Pancreas (tissue), 10 donors: Measurements from ENCODE around the gene SLC35E4. TPM values are rescaled to one million over a fixed set of nuclear protein-coding genes. Genes with fewer than 3 reads are reported as not detected.
A peak's percentile ranks its signal among the peaks of the same experiment; 100 is the strongest.

Source experiments
- ATAC-seq, 4 donors: fragments of 200-7000 bp; cut with Tn5 transposase; one replicate each; pipeline versions ENCODE4 v1.8.0 to v1.9.1; 2020; ENCODE audit warnings: mild to moderate bottlenecking in 4 of 4, moderate library complexity in 4 of 4
- DNase-seq, 6 donors: peaks; one replicate each; pipeline ENCODE4 v3.0.0-alpha.2; 2020
- FAIRE-seq: peaks from 2 replicates; lab custom pipeline; 2012; peaks lifted over from hg19 to GRCh38; lab: Jason Lieb, UNC
- H3K27ac ChIP-seq, 4 donors: fragments of 200-600 bp; sonication (generic); 1 replicate in 3 of 4; 2 replicates in 1 of 4; pipeline versions ENCODE4 v1.5.0 to v1.8.0; 2020
- H3K27me3 ChIP-seq, 4 donors: fragments of 200-600 bp; one replicate each; pipeline ENCODE4 v1.8.0; 2021
- H3K36me3 ChIP-seq, 3 donors: fragments of 200-600 bp; sonication (generic) in 1 of 3; one replicate each; pipeline versions ENCODE4 v1.5.0 to v1.8.0; 2020 to 2021
- H3K4me1 ChIP-seq, 3 donors: fragments of 200-600 bp; one replicate each; pipeline ENCODE4 v1.8.0; 2021
- H3K4me3 ChIP-seq, 4 donors: fragments of 200-600 bp; sonication (generic) in 2 of 4; one replicate each; pipeline versions ENCODE4 v1.5.0 to v1.8.0; 2020 to 2021
- H3K9me3 ChIP-seq, 4 donors: fragments of 200-600 bp; one replicate each; pipeline ENCODE4 v1.8.0; 2021
- WGBS, 2 donors: extraction: QIAGEN DNeasy Blood & Tissue Kit; methylation state at CpG; one replicate each; pipeline ENCODE4 v1.1.7; 2013; 5-methylcytosine and 5-hydroxymethylcytosine counted together
- intact Hi-C, 3 donors: fragments of 100-400 bp; cut with DNase I; formaldehyde crosslinking; loops; one replicate each; pipeline versions ENCODE4 v1.11.1 to v1.14.2; 2022
- polyA plus RNA-seq, 2 donors: library from polyadenylated mRNA; stranded (reverse); fragments of 200-250 nt; gene quantifications; one replicate each; pipeline ENCODE4 v1.2.3, GENCODE V29; 2013
- total RNA-seq, 6 donors: library from RNA; stranded (reverse); fragmentation: NEBNext Ultra II Directional in 4 of 6; extraction: Animal tissue kit (Norgen Biotek cat#: 25700) in 4 of 6; gene quantifications; one replicate each; pipeline versions ENCODE4 v1.2.1 to v1.2.4, GENCODE V29; 2021 to 2023
- TF ChIP-seq, protein P1 (sequence below), 4 donors: fragments of 200-600 bp; sonication (generic) in 3 of 4; IDR thresholded peaks; one replicate each; pipeline versions ENCODE4 v1.5.0 to v1.8.0; 2021; ENCODE audit warnings: antibody characterized with exemption in 4 of 4
- donor health status: healthy with polysubstance abuse.
- donor health status: DM: no; HTN: no; CAD: no; lungs with moderate emphysema.
- donor health status: DM: no; HTN: no; CAD: no.
- donor health status: control.
- donor health status: control.
- donor health status: Bipolar disorder and iron deficiency.
- donor health status: DM: yes; HTN: yes; CAD: no.
- donor health status: DM: no; HTN: no; CAD: no.
- donor health status: DM: no; HTN: no; CAD: no.
- donor health status: DM: yes; HTN: yes; CAD: no.

Gene SLC35E4
- total and polyA plus RNA-seq, 8 donors = 0.90 to 1.7 (median 1.2) TPM

DNA sequence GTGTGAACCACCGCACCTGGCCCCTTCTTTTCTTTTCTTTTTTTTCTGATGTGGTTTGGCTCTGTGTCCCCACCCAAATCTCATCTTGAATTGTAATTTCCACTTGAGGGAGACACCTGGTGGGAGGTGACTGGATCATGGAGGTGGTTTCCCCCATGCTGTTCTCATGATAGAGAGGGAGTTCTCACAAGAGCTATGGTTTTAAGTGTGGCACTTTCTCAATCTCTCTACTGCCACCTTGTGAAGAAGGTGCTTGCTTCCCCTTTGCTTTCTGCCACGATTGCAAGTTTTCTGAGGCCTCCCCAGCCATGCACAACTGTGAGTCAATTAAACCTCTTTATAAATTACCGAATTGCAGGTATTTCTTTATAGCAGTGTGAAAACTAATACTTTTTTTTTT, 33.5 kb upstream of the SLC35E4 start:
- intact Hi-C loops = loop anchor here in 1 of 3 donors (10.0 kb wide), 1 partner anchor 157 kb away; no protein-coding TSS in a partner anchor
- FAIRE-seq = no peak
- no peak for DNase-seq
- Histone ChIP-seq H3K27me3 (no peaks in the 10 kb centered on the region), H3K27ac (no peak overlapping the region), H3K4me3 (no peak overlapping the region), H3K36me3 (no peaks in the 10 kb centered on the region), H3K4me1 (peaks cover 0 to 8% (median 5%) of the 10 kb centered on the region in 3 donors), H3K9me3 (no peaks in the 10 kb centered on the region)
- TF ChIP-seq, protein P1, sequence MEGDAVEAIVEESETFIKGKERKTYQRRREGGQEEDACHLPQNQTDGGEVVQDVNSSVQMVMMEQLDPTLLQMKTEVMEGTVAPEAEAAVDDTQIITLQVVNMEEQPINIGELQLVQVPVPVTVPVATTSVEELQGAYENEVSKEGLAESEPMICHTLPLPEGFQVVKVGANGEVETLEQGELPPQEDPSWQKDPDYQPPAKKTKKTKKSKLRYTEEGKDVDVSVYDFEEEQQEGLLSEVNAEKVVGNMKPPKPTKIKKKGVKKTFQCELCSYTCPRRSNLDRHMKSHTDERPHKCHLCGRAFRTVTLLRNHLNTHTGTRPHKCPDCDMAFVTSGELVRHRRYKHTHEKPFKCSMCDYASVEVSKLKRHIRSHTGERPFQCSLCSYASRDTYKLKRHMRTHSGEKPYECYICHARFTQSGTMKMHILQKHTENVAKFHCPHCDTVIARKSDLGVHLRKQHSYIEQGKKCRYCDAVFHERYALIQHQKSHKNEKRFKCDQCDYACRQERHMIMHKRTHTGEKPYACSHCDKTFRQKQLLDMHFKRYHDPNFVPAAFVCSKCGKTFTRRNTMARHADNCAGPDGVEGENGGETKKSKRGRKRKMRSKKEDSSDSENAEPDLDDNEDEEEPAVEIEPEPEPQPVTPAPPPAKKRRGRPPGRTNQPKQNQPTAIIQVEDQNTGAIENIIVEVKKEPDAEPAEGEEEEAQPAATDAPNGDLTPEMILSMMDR (IDR thresholded peaks at IDR 0.05) = peak in 2 of 4 donors; percentile 19 to 25
- ATAC-seq = peak in 2 of 4 donors; percentile 21 to 33
- WGBS, 2 donors = 45% methylated on average over 3 of the region's 3 CpGs

DNA sequence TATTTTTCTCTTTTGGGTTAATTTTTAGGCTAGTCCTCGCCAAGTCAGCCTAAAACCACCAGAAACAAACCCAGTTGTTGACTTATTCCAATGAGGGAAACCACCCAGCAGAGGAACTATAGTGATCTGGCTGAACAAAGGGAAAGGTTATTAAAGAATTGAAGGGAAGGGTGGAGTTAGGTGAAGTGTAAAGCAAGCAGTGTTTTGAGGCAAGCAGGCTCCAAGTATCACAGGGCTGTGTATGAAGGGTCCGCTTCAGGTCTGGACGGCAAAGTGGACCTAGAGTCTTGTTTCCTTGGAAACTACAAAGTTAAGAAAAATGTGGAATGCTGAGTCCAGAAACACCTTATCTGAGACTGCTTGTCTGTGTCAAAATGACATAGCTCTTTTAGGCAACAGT, 31.8 kb upstream of the SLC35E4 start:
- ATAC-seq (no peak), DNase-seq (no peak), FAIRE-seq (no peak)
- Histone ChIP-seq H3K27me3 (no peaks in the 10 kb centered on the region), H3K4me1 (peaks cover 0 to 17% (median 10%) of the 10 kb centered on the region in 3 donors), H3K27ac (no peak overlapping the region), H3K36me3 (no peaks in the 10 kb centered on the region), H3K9me3 (no peaks in the 10 kb centered on the region), H3K4me3 (no peak overlapping the region)
- TF ChIP-seq, protein P1 (IDR thresholded peaks at IDR 0.05) = no peak
- intact Hi-C loops = loop anchor here in 1 of 3 donors (10.0 kb wide), 1 partner anchor 159 kb away; no protein-coding TSS in a partner anchor
- 84 to 88% methylated on average over 3 of the region's 3 CpGs for WGBS, 2 donors

- WGBS, 2 donors = 92 to 95% methylated on average over 2 of the region's 2 CpGs
- ATAC-seq (no peak), DNase-seq (no peak), FAIRE-seq (no peak)
- Histone ChIP-seq H3K9me3 (no peaks in the 10 kb centered on the region), H3K36me3 (no peaks in the 10 kb centered on the region), H3K27me3 (no peaks in the 10 kb centered on the region), H3K27ac (no peak overlapping the region), H3K4me1 (peaks cover 0 to 17% (median 10%) of the 10 kb centered on the region in 3 donors), H3K4me3 (no peak overlapping the region)
- TF ChIP-seq, protein P1 (IDR thresholded peaks at IDR 0.05) = no peak
- intact Hi-C loops = loop anchor here in 1 of 3 donors (10.0 kb wide), 1 partner anchor 160 kb away; no protein-coding TSS in a partner anchor
Observed at GRCh38 chr22:30604723-30605122, 30.9 kb upstream of the SLC35E4 start.

DNA sequence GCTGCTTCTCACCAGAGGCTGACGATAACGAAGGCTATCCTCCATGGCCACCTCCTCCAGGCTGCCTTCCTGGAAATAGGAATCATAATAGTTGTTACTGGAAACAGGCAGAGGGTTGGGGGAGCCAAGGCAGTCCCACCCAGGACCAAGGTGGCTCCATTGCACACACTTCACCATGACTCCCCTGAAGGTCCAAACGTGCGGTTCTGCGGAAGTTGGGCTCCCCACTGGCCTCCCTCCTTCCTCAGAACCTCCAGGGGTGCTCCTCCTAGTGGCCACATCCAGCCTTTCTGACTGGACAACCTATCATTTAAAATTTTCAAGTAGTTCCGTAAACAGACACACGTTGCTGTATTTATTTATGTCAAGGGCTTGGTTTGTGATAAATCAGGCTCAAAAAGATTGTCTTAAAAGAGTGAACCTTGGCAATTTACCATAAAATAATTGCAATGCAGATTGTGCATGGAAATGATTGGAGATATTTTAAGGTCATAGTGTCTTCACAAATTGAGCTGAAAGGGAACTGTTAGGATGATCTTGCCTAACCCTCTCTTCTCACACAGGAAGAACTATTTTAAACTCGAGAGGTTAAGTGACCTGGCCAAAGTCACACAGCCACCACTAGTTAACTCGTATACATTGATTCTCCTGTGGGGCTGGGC, 30.0 kb upstream of the SLC35E4 start:
- 16 to 17% methylated on average over 9 of the region's 9 CpGs for WGBS, 2 donors
- peaks cover 0 to 17% (median 10%) of the 10 kb centered on the region in 3 donors for H3K4me1 ChIP-seq
- peak; percentile 51 to 62 (median 60) for ATAC-seq
- H3K36me3 ChIP-seq = no peaks in the 10 kb centered on the region
- no peaks in the 10 kb centered on the region for H3K27me3 ChIP-seq
- TF ChIP-seq, protein P1 (IDR thresholded peaks at IDR 0.05) = peak; percentile 41 to 61 (median 58)
- intact Hi-C loops = loop anchor here in 1 of 3 donors (10.0 kb wide), 1 partner anchor 161 kb away; no protein-coding TSS in a partner anchor
- H3K27ac ChIP-seq = peak overlapping the region in 1 of 4 donors; percentile 78
- H3K9me3 ChIP-seq = no peaks in the 10 kb centered on the region
- peak in 5 of 6 donors; percentile 41 to 65 (median 63) for DNase-seq
- peak overlapping the region in 2 of 4 donors; percentile 58 to 63 for H3K4me3 ChIP-seq
- no peak for FAIRE-seq
